ENCODE measurements around the gene GOLGA2.

DNA sequence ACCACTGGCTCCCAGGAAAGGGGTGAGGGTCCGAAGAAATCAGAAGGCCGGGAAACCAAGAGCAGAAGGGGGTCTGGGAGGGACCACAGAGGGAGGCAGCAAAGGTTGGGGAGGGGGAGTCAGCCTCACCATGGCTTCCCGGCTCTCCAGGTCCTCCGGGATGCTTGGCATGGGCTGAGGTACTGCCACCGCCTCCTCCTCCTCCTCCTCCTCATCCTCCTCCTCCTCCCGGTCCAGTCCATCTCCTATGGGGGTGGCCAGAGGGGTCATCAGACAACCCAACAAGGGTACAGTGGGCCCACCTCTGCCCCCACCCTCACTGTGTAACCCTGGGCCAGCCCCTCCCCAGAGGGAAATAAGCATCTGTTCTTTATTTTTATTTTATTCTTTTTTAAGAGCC lies 17.5 kb downstream of the GOLGA2 start:
- TF ChIP-seq GATA3 (IDR thresholded peaks at IDR 0.05; ENCODE audit: low read depth, low read length) (no peak), GATA2 (IDR thresholded peaks at IDR 0.05; ENCODE audit: low read depth, low read length) (no peak)
